H1 (cell line): Measurements from ENCODE around the gene TNS2. TPM values are rescaled to one million over a fixed set of nuclear protein-coding genes. Genes with fewer than 3 reads are reported as not detected.

ENCODE experiments used
- BCL11A ChIP-seq, 2 experiments: IDR thresholded peaks; one replicate each; pipeline ENCODE4 v1.6.1; 2011; ENCODE audit warnings: low read depth in 2 of 2, low read length in 2 of 2, mild to moderate bottlenecking in 2 of 2
- CEBPB ChIP-seq: IDR thresholded peaks from 2 replicates; pipeline ENCODE4 v1.6.1; 2012; ENCODE audit warnings: low read depth, low read length
- CTBP2 ChIP-seq: IDR thresholded peaks from 2 replicates; pipeline ENCODE4 v1.7.0; 2011; ENCODE audit warnings: borderline replicate concordance, mild to moderate bottlenecking, moderate library complexity, mixed read lengths, low read length; ENCODE audit not compliant: insufficient read depth, insufficient read length
- NANOG ChIP-seq: IDR thresholded peaks from 2 replicates; pipeline ENCODE4 v1.6.1; 2011; ENCODE audit warnings: low read length, low read depth, mild to moderate bottlenecking, inconsistent platforms; ENCODE audit not compliant: insufficient read depth, poor library complexity, severe bottlenecking
- RNF2 ChIP-seq: fragments of 200-900, 300-1000 bp; sonication (generic); IDR thresholded peaks from 2 replicates; pipeline ENCODE4 v1.7.1; 2016; ENCODE audit warnings: borderline replicate concordance, low read depth, mild to moderate bottlenecking, antibody characterized with exemption, low read length; ENCODE audit not compliant: poor library complexity, severe bottlenecking; ENCODE audit errors: missing control alignments
- SIX5 ChIP-seq: IDR thresholded peaks from 2 replicates; pipeline ENCODE4 v1.6.1; 2011; ENCODE audit warnings: mild to moderate bottlenecking, low read depth, low read length
- SP1 ChIP-seq: IDR thresholded peaks from 2 replicates; pipeline ENCODE4 v1.6.1; 2011; ENCODE audit warnings: low read depth, low read length
- SRF ChIP-seq: IDR thresholded peaks from 2 replicates; pipeline ENCODE4 v1.6.1; 2011; ENCODE audit warnings: mild to moderate bottlenecking, low read depth, low read length, moderate library complexity
- polyA plus RNA-seq, 7 experiments: library from polyadenylated mRNA; depleted of rRNA in 3 of 7; stranded (reverse) in 5 of 7; unstranded in 2 of 7; fragments of >200 nt in 5 of 7; fragments of 200-250 nt in 2 of 7; gene quantifications; 1 replicate in 5 of 7; 2 replicates in 1 of 7; 4 replicates in 1 of 7; pipeline versions ENCODE4 v1.2.1 to v1.2.3, GENCODE V29; 2011 to 2013; ENCODE audit warnings: missing spikeins in 2 of 7, mixed read lengths in 2 of 7
- total RNA-seq: library from RNA; stranded (reverse); fragmentation: NEBNext Ultra II Directional; extraction: Animal tissue kit (Norgen Biotek cat#: 25700); gene quantifications from 2 replicates; pipeline ENCODE4 v1.2.1, GENCODE V29; 2021
- TF ChIP-seq, protein P1 (sequence below): fragments of 300-600 bp; sonication (generic); IDR thresholded peaks from 2 replicates; pipeline ENCODE4 v1.7.1; 2012; ENCODE audit warnings: low read length, moderate library complexity, mild to moderate bottlenecking, inconsistent platforms; ENCODE audit not compliant: insufficient replicate concordance

The TNS2 gene
- total and polyA plus RNA-seq, 2 of the 8 experiments (the other 6 are each of a cell fraction or from before 2014, with no cell fraction given), result 2.8 to 4.7 TPM

DNA sequence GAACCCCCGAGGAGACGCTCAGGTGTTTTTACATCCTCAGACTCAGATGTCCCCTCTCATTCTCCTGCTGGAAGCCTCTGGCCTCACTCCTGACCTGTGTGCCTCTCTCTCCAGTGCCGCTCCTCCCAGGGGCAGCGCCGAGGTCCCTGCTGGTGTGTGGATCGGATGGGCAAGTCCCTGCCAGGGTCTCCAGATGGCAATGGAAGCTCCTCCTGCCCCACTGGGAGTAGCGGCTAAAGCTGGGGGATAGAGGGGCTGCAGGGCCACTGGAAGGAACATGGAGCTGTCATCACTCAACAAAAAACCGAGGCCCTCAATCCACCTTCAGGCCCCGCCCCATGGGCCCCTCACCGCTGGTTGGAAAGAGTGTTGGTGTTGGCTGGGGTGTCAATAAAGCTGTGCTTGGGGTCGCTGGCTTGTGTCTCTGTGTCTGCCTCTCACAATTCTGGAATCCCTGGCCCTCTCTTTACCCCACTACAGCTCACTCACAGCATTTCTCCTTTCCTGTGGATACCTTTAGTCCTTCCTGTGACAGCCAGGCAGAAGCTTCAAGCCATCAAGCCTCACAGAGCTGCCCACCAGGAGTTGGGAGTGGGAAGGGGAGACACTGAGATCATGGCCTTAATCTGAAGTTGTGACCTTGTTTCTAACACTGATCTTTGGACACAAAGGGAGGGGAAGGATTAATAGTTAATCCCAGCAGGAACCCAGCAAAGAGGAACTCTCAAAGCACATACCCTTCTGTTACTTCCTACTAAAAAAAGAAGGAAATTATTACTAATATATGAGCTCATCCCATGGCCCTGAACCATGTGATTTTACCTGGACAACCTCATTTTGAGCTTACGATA is 52.3 kb downstream of the TNS2 start (continued):
- no peak for TF ChIP-seq BCL11A (IDR thresholded peaks at IDR 0.05; ENCODE audit: low read depth in 2 of 2, low read length in 2 of 2)
- TF ChIP-seq SRF, result no peak
- no peak for TF ChIP-seq SIX5
- TF ChIP-seq, protein P1, sequence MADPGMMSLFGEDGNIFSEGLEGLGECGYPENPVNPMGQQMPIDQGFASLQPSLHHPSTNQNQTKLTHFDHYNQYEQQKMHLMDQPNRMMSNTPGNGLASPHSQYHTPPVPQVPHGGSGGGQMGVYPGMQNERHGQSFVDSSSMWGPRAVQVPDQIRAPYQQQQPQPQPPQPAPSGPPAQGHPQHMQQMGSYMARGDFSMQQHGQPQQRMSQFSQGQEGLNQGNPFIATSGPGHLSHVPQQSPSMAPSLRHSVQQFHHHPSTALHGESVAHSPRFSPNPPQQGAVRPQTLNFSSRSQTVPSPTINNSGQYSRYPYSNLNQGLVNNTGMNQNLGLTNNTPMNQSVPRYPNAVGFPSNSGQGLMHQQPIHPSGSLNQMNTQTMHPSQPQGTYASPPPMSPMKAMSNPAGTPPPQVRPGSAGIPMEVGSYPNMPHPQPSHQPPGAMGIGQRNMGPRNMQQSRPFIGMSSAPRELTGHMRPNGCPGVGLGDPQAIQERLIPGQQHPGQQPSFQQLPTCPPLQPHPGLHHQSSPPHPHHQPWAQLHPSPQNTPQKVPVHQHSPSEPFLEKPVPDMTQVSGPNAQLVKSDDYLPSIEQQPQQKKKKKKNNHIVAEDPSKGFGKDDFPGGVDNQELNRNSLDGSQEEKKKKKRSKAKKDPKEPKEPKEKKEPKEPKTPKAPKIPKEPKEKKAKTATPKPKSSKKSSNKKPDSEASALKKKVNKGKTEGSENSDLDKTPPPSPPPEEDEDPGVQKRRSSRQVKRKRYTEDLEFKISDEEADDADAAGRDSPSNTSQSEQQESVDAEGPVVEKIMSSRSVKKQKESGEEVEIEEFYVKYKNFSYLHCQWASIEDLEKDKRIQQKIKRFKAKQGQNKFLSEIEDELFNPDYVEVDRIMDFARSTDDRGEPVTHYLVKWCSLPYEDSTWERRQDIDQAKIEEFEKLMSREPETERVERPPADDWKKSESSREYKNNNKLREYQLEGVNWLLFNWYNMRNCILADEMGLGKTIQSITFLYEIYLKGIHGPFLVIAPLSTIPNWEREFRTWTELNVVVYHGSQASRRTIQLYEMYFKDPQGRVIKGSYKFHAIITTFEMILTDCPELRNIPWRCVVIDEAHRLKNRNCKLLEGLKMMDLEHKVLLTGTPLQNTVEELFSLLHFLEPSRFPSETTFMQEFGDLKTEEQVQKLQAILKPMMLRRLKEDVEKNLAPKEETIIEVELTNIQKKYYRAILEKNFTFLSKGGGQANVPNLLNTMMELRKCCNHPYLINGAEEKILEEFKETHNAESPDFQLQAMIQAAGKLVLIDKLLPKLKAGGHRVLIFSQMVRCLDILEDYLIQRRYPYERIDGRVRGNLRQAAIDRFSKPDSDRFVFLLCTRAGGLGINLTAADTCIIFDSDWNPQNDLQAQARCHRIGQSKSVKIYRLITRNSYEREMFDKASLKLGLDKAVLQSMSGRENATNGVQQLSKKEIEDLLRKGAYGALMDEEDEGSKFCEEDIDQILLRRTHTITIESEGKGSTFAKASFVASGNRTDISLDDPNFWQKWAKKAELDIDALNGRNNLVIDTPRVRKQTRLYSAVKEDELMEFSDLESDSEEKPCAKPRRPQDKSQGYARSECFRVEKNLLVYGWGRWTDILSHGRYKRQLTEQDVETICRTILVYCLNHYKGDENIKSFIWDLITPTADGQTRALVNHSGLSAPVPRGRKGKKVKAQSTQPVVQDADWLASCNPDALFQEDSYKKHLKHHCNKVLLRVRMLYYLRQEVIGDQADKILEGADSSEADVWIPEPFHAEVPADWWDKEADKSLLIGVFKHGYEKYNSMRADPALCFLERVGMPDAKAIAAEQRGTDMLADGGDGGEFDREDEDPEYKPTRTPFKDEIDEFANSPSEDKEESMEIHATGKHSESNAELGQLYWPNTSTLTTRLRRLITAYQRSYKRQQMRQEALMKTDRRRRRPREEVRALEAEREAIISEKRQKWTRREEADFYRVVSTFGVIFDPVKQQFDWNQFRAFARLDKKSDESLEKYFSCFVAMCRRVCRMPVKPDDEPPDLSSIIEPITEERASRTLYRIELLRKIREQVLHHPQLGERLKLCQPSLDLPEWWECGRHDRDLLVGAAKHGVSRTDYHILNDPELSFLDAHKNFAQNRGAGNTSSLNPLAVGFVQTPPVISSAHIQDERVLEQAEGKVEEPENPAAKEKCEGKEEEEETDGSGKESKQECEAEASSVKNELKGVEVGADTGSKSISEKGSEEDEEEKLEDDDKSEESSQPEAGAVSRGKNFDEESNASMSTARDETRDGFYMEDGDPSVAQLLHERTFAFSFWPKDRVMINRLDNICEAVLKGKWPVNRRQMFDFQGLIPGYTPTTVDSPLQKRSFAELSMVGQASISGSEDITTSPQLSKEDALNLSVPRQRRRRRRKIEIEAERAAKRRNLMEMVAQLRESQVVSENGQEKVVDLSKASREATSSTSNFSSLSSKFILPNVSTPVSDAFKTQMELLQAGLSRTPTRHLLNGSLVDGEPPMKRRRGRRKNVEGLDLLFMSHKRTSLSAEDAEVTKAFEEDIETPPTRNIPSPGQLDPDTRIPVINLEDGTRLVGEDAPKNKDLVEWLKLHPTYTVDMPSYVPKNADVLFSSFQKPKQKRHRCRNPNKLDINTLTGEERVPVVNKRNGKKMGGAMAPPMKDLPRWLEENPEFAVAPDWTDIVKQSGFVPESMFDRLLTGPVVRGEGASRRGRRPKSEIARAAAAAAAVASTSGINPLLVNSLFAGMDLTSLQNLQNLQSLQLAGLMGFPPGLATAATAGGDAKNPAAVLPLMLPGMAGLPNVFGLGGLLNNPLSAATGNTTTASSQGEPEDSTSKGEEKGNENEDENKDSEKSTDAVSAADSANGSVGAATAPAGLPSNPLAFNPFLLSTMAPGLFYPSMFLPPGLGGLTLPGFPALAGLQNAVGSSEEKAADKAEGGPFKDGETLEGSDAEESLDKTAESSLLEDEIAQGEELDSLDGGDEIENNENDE, result no peak
- TF ChIP-seq NANOG, result no peak
- TF ChIP-seq CTBP2, result no peak
- TF ChIP-seq RNF2, result no peak
- no peak for TF ChIP-seq CEBPB
- TF ChIP-seq SP1, result no peak
